ENCODE data around the gene NEURL1B. TPM values are rescaled to one million over a fixed set of nuclear protein-coding genes. Genes with fewer than 3 reads are reported as not detected.
A peak's percentile ranks its signal among the peaks of the same experiment; 100 is the strongest.

The NEURL1B gene
- total RNA-seq, 1 donor from 2014 or later, result 30.9 TPM

GRCh38 chr5:172695232-172696054, 54.4 kb downstream of the NEURL1B start:
- intact Hi-C loops (cut with DNase I), result no loop called here
- no peak for DNase-seq (ENCODE audit: extremely low spot score in 2 of 2)
- Histone ChIP-seq H3K36me3 (no peaks in the 10 kb centered on the region), H3K4me1 (peaks cover 49% of the 10 kb centered on the region), H3K4me3 (no peak overlapping the region), H3K9me3 (no peaks in the 10 kb centered on the region), H3K27me3 (no peaks in the 10 kb centered on the region), H3K27ac (peak overlapping the region; percentile 79)
- TF ChIP-seq CTCF (IDR thresholded peaks at IDR 0.05) (no peak), POLR2AphosphoS5 (IDR thresholded peaks at IDR 0.05; ENCODE audit: insufficient read depth in 1 of 2, low read depth in 1 of 2) (no peak), POLR2A (IDR thresholded peaks at IDR 0.05) (no peak)

- Histone ChIP-seq H3K4me1 (peaks cover 55% of the 10 kb centered on the region), H3K27me3 (no peaks in the 10 kb centered on the region), H3K27ac (peak overlapping the region; percentile 79), H3K36me3 (no peaks in the 10 kb centered on the region), H3K4me3 (peak overlapping the region in 1 of 2 donors; percentile 79), H3K9me3 (no peaks in the 10 kb centered on the region)
- TF ChIP-seq POLR2A (IDR thresholded peaks at IDR 0.05), result no peak
- no peak for TF ChIP-seq CTCF (IDR thresholded peaks at IDR 0.05)
- no peak for TF ChIP-seq POLR2AphosphoS5 (IDR thresholded peaks at IDR 0.05; ENCODE audit: insufficient read depth in 1 of 2, low read depth in 1 of 2)
- intact Hi-C loops (cut with DNase I), result no loop called here
- DNase-seq (ENCODE audit: extremely low spot score in 2 of 2), result no peak
These were observed 55.2 kb downstream of the NEURL1B start for GRCh38 chr5:172696171-172696849.

GRCh38 chr5:172697123-172698121, 56.4 kb downstream of the NEURL1B start:
- DNase-seq (ENCODE audit: extremely low spot score in 2 of 2), result peak in 1 of 2 donors; percentile 92

GRCh38 chr5:172699423-172699822, 58.4 kb downstream of the NEURL1B start:
- no peaks in the 10 kb centered on the region for H3K36me3 ChIP-seq
- H3K4me1 ChIP-seq, result peaks cover 39% of the 10 kb centered on the region
- no peak overlapping the region for H3K27ac ChIP-seq
- TF ChIP-seq POLR2A (IDR thresholded peaks at IDR 0.05), result no peak
- intact Hi-C loops (cut with DNase I), result loop anchor here (2.0 kb wide), 1 partner anchor 221 kb away; no protein-coding TSS in a partner anchor
- H3K9me3 ChIP-seq, result no peaks in the 10 kb centered on the region
- H3K4me3 ChIP-seq, result no peak overlapping the region
- no peaks in the 10 kb centered on the region for H3K27me3 ChIP-seq
- DNase-seq (ENCODE audit: extremely low spot score in 2 of 2), result no peak

More at GRCh38 chr5:172697123-172698121, 56.4 kb downstream of the NEURL1B start:
- peaks cover 55% of the 10 kb centered on the region for H3K4me1 ChIP-seq
- no peaks in the 10 kb centered on the region for H3K27me3 ChIP-seq
- intact Hi-C loops (cut with DNase I), result loop anchor here (2.0 kb wide), 1 partner anchor 219 kb away; no protein-coding TSS in a partner anchor
- H3K9me3 ChIP-seq, result no peaks in the 10 kb centered on the region
- no peaks in the 10 kb centered on the region for H3K36me3 ChIP-seq
- peak; percentile 68 to 78 for TF ChIP-seq POLR2AphosphoS5 (IDR thresholded peaks at IDR 0.05; ENCODE audit: insufficient read depth in 1 of 2, low read depth in 1 of 2)
- no peak for TF ChIP-seq POLR2A (IDR thresholded peaks at IDR 0.05)
- peak; percentile 87 to 96 (median 93) for TF ChIP-seq CTCF (IDR thresholded peaks at IDR 0.05)
- peak overlapping the region; percentile 51 to 79 for H3K4me3 ChIP-seq
- H3K27ac ChIP-seq, result peak overlapping the region; percentile 79

- Histone ChIP-seq H3K4me3 (no peak overlapping the region), H3K27me3 (no peaks in the 10 kb centered on the region), H3K36me3 (no peaks in the 10 kb centered on the region), H3K9me3 (no peaks in the 10 kb centered on the region), H3K27ac (peak overlapping the region; percentile 56), H3K4me1 (peaks cover 34% of the 10 kb centered on the region)
- no peak for TF ChIP-seq POLR2AphosphoS5 (IDR thresholded peaks at IDR 0.05; ENCODE audit: insufficient read depth in 1 of 2, low read depth in 1 of 2)
- intact Hi-C loops (cut with DNase I), result loop anchor here (2.0 kb wide), 1 partner anchor 221 kb away; no protein-coding TSS in a partner anchor
- no peak for DNase-seq (ENCODE audit: extremely low spot score in 2 of 2)
These were observed 58.9 kb downstream of the NEURL1B start for GRCh38 chr5:172699999-172700364.
